GM21367 (cell line): ENCODE results near the gene OVCH1.

Source experiments
- ATAC-seq: cut with Tn5 transposase; IDR thresholded peaks from one replicate; pipeline ENCODE4 v1.9.1; 2021; ENCODE audit not compliant: unreplicated experiment

The OVCH1 gene, protein sequence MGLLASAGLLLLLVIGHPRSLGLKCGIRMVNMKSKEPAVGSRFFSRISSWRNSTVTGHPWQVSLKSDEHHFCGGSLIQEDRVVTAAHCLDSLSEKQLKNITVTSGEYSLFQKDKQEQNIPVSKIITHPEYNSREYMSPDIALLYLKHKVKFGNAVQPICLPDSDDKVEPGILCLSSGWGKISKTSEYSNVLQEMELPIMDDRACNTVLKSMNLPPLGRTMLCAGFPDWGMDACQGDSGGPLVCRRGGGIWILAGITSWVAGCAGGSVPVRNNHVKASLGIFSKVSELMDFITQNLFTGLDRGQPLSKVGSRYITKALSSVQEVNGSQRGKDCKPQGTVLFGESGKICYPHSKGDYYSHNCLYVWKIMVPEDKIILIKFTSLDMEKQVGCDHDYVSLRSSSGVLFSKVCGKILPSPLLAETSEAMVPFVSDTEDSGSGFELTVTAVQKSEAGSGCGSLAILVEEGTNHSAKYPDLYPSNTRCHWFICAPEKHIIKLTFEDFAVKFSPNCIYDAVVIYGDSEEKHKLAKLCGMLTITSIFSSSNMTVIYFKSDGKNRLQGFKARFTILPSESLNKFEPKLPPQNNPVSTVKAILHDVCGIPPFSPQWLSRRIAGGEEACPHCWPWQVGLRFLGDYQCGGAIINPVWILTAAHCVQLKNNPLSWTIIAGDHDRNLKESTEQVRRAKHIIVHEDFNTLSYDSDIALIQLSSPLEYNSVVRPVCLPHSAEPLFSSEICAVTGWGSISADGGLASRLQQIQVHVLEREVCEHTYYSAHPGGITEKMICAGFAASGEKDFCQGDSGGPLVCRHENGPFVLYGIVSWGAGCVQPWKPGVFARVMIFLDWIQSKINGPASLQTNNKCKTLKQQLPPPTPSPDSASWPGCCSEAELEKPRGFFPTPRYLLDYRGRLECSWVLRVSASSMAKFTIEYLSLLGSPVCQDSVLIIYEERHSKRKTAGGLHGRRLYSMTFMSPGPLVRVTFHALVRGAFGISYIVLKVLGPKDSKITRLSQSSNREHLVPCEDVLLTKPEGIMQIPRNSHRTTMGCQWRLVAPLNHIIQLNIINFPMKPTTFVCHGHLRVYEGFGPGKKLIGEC

DNA sequence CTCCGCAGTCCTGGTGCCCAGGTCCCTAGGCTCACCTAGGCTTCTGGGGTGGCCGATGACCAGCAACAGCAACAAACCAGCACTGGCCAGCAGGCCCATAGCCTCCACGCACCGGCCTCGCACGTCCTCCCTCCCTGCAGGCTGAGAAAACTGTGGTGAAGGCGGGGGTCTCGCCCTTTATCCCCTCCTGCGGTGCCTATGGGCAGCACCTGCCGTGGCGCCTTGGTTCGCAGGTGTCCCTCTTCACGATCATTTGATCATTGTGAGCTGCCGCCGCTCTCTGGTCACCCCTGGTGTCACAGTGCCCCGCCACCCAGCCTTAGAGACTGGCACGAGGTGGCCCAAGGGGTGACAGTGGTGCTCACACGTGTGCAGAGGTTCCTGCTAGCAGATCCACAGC, at the start of gene OVCH1:
Gene OVCH1, minus strand, starts transcription at position 99 of the 400 bp plus-strand sequence. Its CDS starts 0 bp downstream, at position 99.
- ATAC-seq, result no peak

DNA sequence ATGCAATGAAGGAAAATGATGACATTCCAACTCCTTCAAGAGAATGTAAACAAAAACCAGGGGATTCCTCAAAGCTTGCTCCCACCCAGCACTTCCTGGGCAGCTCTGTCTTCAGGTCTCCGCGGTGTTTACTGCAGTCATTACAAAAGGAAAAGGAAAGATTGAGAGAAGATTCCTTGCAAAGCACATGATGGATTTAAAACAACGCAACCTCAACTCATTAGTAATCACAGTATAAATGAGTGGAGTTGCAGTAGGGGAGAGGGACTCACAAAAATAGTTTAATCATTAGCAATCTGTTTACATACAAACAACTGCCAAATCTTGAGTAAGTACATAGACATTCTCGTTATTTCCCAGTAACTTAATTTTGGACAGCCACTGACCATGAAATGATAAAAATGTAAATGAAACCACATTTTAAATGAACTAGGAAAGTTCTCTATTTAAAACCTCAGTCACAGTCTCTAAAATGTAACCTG, 49.7 kb upstream of the OVCH1 start:
- no peak for ATAC-seq

DNA sequence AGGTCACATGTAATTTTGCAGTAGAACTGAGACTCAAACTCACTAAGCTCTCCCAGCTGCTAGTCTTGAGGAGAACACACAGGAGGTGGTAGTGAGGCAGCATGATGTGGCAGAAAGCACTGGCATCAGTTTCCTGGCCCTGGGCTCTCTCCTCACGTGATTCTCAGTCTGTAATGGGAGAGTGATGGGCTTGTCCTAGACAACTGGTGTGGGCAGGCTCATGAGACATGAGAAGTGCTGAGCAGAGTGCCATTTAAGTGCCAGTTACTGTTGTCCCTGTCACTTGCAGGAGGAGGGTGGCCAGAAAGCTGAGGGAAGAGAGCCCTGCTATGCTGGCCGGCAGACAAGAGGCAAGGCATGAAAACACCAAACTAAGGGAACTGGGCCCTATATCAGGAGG, 48.5 kb upstream of the OVCH1 start:
- ATAC-seq, result no peak

DNA sequence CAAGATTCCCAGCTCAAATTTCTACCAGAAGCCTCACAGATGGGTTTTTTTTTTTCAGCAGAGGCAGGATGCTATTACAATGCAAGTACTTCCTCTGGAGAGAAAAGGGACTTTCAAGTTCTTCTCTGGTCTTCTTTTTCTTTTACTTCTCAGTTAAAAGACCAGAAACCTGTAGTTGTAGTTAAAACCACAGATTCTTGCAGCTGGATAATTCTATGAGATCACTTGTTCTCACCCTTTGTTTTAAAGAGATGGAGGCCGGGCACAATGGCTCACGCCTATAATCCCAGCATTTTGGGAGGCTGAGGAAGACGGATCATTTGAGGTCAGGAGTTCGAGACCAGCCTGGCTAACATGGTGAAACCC, 47.6 kb upstream of the OVCH1 start:
- peak; percentile 81 for ATAC-seq

DNA sequence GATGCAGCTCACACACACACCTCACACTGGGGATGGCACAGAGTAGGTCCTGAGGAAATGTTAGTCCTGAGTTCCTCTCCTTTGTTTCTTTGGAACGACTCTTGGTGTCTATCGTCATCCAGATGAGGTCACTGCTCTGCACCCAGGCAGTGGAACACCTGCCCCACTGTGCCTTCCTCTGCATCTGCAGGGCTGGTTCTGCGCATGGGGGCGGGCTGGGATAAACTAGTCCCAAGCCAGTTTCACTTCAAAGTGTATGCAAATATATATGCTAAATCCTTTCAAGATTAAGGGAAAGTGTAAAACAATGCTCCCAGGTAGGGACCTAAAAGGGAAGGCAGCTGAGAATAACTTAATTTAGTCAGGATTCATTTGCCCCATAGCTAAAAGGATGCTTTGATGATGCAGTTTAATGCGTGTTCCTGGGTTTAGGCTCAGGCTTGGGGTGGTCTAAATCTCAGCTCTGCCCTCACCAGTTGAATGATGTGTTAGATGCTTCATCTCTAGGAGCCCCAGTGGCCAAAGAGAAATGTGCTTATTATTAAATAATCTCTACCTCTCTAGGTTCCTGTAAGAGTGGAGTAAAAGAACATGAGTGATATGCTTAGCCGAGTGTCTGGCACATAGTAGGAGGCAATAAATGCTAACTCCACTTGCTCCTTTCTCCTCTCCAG, 47.1 kb upstream of the OVCH1 start:
- ATAC-seq, result peak; percentile 20

DNA sequence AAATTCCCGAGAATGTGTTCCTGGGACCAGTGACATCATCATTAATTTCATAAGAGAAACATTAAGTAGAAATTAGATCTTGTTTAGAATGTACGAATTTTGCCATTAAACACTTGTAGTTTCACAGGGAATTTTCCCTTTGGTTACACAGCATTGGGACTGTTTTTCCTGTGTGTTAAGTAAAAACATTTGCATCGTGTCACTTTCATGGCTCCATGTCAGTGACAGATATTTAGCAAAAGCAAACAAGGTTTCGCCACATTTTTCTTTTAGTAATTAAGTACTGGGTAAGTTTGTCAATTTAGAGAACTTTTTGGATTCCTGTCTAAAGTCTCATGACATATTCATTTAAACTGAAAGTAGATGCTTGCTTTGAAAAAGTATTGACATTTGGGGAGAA, 45.5 kb upstream of the OVCH1 start:
- ATAC-seq, result no peak

DNA sequence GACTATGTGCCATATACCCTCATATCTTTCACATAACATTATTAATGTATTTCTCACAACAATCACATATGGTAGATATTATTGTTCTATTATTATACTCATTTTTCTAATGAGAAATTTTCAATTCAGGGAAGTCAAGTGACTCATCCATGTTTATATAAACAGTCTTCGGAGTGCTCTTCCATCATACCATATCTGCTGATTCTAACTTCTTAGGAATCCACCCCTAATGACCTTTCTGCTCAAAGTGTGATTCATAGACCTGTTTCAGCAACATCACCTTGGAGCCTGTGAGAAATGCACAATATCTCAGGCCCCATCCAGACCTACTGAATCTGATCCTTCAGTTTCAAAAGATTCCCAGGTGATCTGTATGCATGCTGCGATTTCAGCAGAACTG, 39.8 kb upstream of the OVCH1 start:
- ATAC-seq, result no peak

DNA sequence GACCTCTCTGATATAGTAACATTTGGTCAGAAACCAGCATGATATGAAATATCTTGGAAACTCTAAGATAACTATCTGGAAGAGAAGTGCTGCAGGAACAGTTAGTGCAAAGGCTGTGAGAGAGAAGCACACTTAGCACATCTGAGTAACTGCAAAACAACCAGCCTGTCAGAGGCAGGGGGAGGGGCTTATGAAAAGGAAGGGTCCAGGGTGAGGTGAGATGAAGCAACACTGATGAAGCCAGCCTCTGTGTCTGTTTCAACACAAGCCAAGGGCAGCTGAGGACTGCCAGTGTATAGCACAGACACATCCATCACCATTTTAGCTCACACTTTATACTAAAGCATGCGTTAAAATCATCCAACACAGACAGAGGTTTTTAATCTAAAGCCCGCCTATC, 37.4 kb upstream of the OVCH1 start:
- no peak for ATAC-seq

DNA sequence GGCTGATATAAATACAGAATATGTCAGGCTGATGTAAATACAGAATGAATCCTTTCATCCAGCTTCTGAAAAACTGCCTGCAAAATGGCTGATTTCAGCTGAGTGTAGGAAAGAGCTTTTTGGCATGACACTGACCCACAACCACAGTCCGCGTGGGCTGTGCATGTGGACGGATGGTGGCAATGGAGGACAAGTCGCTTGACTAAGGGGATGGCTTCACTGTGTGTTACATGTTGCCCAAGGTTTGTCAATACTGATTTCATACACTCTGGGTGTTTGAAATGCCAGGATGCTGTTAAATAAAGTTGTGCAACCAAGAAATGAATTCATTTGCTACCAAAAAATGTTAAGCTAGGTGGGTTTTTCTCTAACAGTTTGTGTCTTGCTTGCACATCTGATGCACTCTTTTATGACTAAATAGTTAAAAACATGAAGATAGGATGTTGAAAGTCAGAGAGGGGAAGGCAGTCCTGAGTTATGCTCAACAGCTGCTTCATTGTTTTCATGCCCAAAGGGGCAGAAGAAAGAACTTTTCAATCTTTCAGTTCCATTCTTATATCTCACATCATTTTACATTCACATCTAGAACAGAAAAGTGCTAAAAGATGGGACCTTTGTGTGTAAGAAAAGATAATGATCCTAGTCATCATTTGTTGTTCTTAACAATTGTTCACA, 36.5 kb upstream of the OVCH1 start:
- no peak for ATAC-seq

DNA sequence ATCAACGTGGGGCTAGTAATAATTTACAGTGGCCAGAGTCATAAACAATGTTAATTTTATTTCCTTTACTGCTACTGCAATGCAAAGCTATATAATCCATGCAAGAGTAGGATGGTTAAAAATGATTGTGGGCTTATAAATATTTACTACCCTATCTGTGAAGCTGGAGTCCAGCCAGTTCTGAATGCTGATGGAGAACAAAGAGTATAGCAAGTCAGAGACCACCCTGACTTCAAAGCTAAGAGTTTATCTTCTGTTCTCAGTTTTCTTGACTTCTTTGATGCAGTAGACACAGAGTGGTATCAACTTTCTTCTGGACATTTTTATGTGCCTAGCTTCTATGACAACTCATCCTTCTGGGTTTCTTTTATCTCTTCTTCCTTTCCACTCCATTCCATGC, 34.0 kb upstream of the OVCH1 start:
- ATAC-seq, result no peak

DNA sequence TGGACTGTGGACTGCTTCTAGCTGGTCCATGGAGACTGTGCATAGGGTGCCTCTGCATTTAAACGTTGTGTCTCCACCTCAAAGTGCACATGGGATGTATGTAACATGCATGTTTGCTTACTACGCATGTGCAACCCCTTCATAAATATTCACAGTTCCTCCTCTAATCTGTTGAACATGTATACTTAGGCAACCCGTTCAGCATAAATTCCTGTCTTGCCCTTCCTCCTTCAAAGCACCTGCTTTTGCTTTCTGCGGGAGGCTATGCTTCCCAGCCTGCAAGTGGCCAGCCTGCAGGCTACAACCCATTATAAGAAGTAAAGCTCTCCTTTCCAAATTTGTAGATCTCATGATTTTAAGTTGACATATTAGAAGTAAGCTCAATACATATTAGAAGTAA, 33.0 kb upstream of the OVCH1 start:
- no peak for ATAC-seq

DNA sequence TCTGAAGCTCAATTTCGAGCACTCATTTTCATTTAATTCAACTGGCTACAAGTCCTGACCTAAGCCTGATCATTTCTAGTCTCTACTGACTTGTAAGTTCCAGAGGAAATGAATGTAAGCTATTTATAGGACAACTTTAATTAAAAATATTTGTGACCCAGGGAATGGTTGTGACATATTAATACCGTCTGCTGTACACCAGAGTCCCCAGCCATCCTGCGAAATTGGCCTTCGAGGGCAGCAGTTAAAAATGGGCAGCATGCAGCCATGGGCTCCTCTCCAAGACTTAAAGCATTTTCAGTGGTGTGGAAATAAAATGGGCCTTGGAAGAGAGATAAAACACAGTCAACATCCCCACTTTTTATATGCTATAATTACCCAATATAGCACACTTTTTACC, 30.7 kb upstream of the OVCH1 start:
- ATAC-seq, result no peak

DNA sequence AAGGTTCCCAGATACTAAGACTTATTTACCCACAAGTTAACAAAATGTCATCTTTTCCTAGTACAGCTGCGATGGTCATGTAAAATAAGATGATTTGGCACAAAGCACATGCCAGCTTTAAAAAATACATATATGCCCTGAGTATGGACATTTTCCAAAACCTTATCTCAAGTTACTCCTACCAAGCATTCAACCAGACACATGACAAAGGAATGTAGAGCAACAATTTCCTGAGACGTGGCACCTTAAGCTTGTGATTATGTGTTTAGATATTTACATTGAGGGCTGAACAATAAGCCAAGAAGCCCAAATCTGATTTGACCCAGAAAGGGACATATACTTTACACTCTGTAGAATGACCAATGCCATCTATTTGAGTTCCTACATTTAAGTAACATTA, 24.5 kb upstream of the OVCH1 start:
- no peak for ATAC-seq

DNA sequence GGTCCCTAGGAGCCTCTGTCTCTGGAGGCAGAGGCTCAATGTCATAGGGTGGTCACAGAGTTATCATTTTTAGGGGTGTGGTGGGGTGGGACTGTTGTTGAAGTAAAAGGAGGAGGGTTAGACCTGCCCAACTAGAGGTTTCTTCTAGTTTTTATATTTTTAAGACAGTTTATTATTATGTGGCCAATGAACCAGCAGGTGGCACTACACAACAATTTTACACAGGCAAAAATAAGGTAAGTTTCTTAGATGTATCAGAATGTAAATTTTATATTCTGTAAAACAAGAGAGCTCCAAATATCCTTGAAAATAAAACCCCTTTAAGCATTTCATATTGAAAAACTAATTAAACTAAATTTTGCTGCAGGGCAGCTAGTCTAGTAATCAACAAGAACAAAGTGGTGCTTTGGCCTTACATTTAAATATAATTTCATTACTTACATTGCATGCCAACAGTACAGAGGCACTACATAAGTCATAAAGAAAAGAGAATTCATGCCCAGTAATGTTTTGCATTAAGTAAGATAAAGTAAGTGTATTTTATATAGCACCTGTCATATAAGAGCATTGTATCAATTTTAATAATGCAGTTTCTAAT, 22.2 kb upstream of the OVCH1 start:
- no peak for ATAC-seq

DNA sequence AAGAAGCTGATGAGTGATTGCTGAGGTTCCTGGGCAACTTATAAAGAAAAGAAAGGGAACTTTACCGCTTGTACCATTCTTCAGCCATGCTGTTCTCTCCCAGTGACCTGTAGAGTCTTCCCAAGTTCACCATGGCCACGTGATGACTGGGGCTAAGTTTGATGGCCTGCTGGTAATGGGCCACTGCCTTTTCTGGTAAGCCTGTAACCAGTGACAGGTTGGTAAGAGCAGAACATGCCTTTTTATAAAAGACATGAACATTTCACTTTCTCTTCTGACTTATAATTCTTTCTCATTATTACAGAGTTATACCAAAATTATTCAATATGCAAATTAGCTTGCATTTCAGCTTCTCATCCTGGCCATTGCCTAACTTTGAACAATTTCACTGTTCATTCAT, 20.9 kb upstream of the OVCH1 start:
- no peak for ATAC-seq

DNA sequence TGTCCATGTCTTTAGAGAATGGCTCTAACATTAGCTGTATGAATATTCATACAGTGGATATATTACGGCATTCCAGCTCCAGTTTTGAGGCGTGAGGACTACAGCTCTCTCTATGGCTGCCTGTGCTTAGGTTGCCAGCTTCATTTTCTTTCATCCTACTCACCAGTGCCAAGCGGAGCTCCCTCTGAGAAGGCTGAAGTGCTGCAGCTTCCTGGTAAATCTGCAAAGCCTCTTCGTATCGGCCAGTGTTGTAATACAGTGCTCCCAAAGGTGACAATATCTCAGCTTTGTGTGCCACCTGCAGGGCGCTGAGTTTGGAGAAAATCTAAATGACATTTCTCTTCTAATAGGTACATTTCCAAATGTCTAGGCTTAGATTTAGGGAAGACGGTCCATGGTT, 19.8 kb upstream of the OVCH1 start:
- ATAC-seq, result no peak

DNA sequence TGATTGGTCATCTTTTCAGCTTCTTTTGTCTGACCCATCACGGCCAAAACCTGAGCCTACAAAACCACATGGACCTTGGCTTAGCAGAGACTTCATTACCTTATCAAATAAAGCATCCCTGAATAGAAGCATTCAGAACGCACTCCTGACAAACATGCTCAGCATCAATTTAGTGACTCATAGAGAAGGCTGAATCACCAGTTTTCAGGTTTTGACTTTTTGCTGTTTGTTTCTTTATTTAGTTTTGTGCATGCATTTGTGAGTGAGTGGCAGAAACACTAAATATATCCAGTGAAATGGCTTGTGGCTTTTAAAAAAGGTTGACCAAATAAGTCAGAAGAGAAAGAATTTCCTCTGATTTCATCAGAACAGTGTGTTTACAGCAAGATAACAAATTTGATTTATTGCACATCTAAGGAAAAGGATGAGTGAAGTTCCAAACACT, 19.0 kb upstream of the OVCH1 start:
- no peak for ATAC-seq

DNA sequence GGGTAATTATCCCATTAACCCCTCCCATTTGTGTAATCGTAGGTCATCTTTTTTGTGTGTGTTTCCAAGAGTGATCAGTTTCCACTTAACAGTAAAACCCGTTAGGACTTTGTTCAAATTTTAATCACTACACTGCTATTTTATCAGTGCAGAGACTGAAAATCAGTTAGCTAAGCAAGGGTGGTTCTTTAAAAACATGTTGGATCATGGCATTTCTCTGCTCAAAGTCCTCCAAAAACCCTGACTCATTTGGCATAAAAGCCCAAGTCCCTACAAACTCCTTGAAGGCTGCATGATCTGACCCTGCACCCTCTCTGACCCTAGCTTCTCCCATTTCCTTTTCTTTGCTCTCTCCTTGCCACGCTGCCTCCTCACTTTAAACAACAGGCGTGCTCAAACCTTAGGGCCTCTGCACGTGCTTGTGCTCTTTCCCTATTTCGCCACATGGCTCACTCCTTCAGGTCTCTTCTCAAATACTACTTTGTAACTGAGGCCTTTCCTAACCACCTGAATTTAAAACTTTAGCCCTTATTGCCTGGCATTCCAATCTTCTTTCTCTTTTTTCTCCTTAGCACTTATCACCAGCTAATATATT, 13.2 kb upstream of the OVCH1 start:
- ATAC-seq, result no peak

DNA sequence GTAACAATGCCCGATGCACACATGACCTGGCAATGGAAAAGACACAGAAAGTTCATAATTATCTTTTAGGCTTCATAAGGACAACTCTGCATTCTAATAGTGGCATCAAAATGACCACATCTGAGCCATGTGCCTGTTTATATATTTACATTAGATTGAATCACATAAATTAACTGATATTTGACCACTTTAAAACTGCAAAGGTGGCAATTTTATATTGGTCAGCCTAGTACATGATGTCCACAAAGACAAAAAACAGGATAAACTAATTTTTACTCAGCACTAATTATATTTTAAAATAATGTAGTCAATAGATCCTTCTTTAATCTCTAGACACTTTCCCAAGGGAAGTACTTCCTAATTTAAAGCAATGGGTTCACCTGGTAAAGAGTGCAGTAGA, 12.0 kb upstream of the OVCH1 start:
- no peak for ATAC-seq

DNA sequence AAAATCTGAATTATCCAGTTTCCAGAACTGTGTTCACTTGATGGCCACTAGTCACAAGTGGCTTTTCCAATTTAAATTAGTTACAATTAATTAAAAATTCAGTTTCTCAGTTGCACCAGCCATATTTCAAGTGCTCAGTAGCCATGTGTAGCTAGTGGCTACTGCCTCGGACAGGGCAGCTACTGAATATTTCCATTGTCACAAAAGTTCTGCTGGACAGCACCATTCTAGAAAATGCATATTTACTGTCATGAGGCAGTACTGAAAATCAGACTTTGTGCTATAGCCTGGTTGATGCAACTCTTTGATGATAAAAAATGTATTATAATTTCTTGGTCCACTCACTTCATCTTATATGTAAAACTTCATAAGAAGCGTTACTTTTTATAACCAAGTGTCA, 11.5 kb upstream of the OVCH1 start:
- ATAC-seq, result no peak
